HG02759 (cell line): Measurements from ENCODE around the gene FYCO1.

Source experiments
- ATAC-seq: cut with Tn5 transposase; IDR thresholded peaks from one replicate; pipeline ENCODE4 v1.9.1; 2021; ENCODE audit warnings: mild to moderate bottlenecking, moderate library complexity; ENCODE audit not compliant: unreplicated experiment

FYCO1 gene

GRCh38 chr3:45985532-45986302, 9.9 kb downstream of the FYCO1 start:
- ATAC-seq: no peak

GRCh38 chr3:45984331-45985312, 11.0 kb downstream of the FYCO1 start:
- ATAC-seq: no peak

- no peak for ATAC-seq
These were observed 11.9 kb downstream of the FYCO1 start for GRCh38 chr3:45983770-45984169.

GRCh38 chr3:45981346-45982074, 14.1 kb downstream of the FYCO1 start:
- no peak for ATAC-seq

GRCh38 chr3:45980819-45981218, 14.8 kb downstream of the FYCO1 start:
- ATAC-seq: no peak

GRCh38 chr3:45980229-45980813, 15.3 kb downstream of the FYCO1 start:
- no peak for ATAC-seq

- no peak for ATAC-seq
These were observed 16.2 kb downstream of the FYCO1 start for GRCh38 chr3:45979378-45979777.

- ATAC-seq: no peak
These were observed 17.4 kb downstream of the FYCO1 start for GRCh38 chr3:45978006-45978761.

- ATAC-seq: no peak
These were observed 19.2 kb downstream of the FYCO1 start for GRCh38 chr3:45976191-45977091.

- no peak for ATAC-seq
These were observed 19.9 kb downstream of the FYCO1 start for GRCh38 chr3:45975686-45976085.

- ATAC-seq: no peak
These were observed 20.9 kb downstream of the FYCO1 start for GRCh38 chr3:45974686-45975085.

GRCh38 chr3:45972534-45973402, 22.9 kb downstream of the FYCO1 start:
- no peak for ATAC-seq

GRCh38 chr3:45969953-45970352, 25.7 kb downstream of the FYCO1 start:
- ATAC-seq: no peak

GRCh38 chr3:45969116-45969515, 26.5 kb downstream of the FYCO1 start:
- ATAC-seq: no peak

GRCh38 chr3:45968706-45969105, 26.9 kb downstream of the FYCO1 start:
- no peak for ATAC-seq

GRCh38 chr3:45968149-45968548, 27.5 kb downstream of the FYCO1 start:
- no peak for ATAC-seq

- no peak for ATAC-seq
These were observed 27.9 kb downstream of the FYCO1 start for GRCh38 chr3:45967724-45968123.
